ENCODE measurements around the gene TTC21B.

Gene TTC21B

GRCh38 chr2:165920748-165921147, 32.8 kb downstream of the TTC21B start:
- no peak for DNase-seq

GRCh38 chr2:165913636-165914035, 39.9 kb downstream of the TTC21B start:
- DNase-seq = no peak

- no peak for DNase-seq
Measured at GRCh38 chr2:165911981-165912380, 41.6 kb downstream of the TTC21B start.

GRCh38 chr2:165911231-165911630, 42.3 kb downstream of the TTC21B start:
- no peak for DNase-seq

GRCh38 chr2:165909466-165909865, 44.1 kb downstream of the TTC21B start:
- no peak for DNase-seq

- no peak for DNase-seq
Measured at GRCh38 chr2:165905854-165906253, 47.7 kb downstream of the TTC21B start.

- no peak for DNase-seq
Measured at GRCh38 chr2:165905269-165905668, 48.3 kb downstream of the TTC21B start.

- DNase-seq = no peak
Measured at GRCh38 chr2:165904432-165904831, 49.1 kb downstream of the TTC21B start.

GRCh38 chr2:165903406-165903805, 50.2 kb downstream of the TTC21B start:
- DNase-seq = no peak

- DNase-seq = no peak
Measured at GRCh38 chr2:165902934-165903333, 50.6 kb downstream of the TTC21B start.

GRCh38 chr2:165901620-165902298, 51.8 kb downstream of the TTC21B start:
- no peak for DNase-seq

- DNase-seq = no peak
Measured at GRCh38 chr2:165899311-165899710, 54.3 kb downstream of the TTC21B start.

GRCh38 chr2:165898381-165898780, 55.2 kb downstream of the TTC21B start:
- DNase-seq = no peak

GRCh38 chr2:165897726-165898125, 55.9 kb downstream of the TTC21B start:
- no peak for DNase-seq

GRCh38 chr2:165897074-165897473, 56.5 kb downstream of the TTC21B start:
- no peak for DNase-seq

GRCh38 chr2:165895974-165896373, 57.6 kb downstream of the TTC21B start:
- DNase-seq = no peak

GRCh38 chr2:165893556-165893955, 60.0 kb downstream of the TTC21B start:
- no peak for DNase-seq

GRCh38 chr2:165892526-165892925, 61.0 kb downstream of the TTC21B start:
- DNase-seq = no peak

GRCh38 chr2:165891943-165892342, 61.6 kb downstream of the TTC21B start:
- DNase-seq = no peak

- DNase-seq = no peak
Measured at GRCh38 chr2:165891345-165891744, 62.2 kb downstream of the TTC21B start.

- DNase-seq = no peak
Measured at GRCh38 chr2:165889798-165890197, 63.8 kb downstream of the TTC21B start.

GRCh38 chr2:165889158-165889557, 64.4 kb downstream of the TTC21B start:
- DNase-seq = no peak

- DNase-seq = no peak
Measured at GRCh38 chr2:165888171-165888570, 65.4 kb downstream of the TTC21B start.

GRCh38 chr2:165886487-165887146, 67.0 kb downstream of the TTC21B start:
- no peak for DNase-seq

Data from NCI-H526 treated with DMSO at 0.1 percent for 48 hours (cell line).